Superior temporal gyrus (tissue), 1 donor: Measurements from ENCODE around the gene TSHZ1.

ENCODE experiments used
- DNase-seq: peaks from one replicate; pipeline ENCODE4 v3.0.0-alpha.2; 2016; ENCODE audit errors: extremely low spot score

Gene TSHZ1

DNA sequence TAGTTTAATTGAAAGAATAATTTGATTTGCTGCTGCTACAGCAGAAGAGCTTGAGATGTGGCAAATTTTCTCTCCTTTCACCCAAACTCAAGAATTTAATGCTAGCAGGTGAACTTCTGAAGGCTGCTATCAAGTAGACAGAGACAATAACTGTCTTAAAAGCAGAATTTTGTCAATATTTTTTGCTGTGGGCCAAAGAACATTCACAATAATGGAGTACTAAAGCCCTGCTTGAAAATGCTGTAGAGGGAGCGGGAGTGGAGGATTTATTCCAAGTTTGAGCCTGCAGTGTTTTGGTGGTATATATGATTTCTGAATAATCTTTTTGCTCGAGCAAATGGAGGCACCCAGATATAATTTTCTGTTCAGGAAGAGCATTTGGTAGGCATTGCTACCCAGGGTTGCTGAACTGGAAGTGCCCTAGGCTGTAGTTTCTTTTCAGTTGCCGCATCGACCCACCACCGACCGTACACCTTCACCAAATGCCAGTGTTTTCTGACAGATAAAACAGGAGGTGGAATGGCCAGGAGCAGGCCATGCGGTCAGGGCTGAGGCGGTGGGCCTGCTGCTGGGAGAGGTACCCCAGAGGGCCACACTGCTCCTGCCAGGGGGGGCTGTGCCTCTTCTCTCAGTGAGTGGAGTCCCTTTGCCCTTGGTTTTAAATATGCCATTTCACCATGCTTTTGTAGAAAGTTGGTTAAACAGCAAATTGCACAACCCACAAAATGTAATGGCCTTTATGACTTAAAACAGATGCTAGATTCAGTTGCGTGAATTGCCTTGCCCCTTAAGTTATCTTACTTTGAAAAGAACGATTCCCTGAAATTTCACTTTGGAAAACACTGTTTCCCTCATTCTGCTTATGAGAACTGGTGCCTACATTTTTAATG, 36.4 kb downstream of the TSHZ1 start:
- peak; percentile 63 for DNase-seq

DNA sequence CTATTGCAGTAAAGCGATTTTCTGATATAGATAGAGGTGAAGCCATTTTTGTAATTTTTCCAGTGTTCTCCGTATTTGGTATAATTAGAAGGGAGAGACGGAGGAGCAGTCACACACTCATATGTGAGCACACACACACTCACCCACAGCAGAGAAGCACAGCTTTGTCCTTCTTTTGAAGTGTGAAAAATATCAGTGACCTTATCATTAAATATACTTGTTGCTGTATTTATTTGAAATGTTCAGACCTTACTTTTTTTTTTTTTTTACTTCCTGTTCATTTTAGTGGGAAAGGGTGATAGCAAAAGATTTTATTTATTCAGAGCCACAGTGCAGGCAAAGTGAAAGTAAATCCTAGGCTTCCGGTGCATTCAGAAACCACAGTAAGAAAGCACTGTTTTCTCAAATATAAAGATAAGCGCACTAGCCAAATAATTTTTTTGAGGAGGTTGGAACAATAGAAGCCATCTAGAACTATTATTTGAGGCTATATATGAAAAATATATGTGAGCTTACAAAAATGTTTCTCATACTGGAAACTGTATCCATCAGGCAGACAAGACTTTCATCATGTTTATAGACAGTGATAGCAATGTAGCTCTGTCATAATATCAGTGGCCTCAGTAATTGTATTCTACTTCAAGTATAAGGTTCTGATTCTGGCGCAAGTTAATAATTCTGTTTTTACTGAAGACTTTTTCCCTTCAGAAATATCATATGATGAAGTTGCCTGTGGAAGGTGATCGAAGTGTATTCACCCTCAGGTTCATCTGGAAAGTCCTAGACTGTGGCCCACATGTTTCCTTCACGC, 37.2 kb downstream of the TSHZ1 start:
- peak; percentile 73 for DNase-seq

DNA sequence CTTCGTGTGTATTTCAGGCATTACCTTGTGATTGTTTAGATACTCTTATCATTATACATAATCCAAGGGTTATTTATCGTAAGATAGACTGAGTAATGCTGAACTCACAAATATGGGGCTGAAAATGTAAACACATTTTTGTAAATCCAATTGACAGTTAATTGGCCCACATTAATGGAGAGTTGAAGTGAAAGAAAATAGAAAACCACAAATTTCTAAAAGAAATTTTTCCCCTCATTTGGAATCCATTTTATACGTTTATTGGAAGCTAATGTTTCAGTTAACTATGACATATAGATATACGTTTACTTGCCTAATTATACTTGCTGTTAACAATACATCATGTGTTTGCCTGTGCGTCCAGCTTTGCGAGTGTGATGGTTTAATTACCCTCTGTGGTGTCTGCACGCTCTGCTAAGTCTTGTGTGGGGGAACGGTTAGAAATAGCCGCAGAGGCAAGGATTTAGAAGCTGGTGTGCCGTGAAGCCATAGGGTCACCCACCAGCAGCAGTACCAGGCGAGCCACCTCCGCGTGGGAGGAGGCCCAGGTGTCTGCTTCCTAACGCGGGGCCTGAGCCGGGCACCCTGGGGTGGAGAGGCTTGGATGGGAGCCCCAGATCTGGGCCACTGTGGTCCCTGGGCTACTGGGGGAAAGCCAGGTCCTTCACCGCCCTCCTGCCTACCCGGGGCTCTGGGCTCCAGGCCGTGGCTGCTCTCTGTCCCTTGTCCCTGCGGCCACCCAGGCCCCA, 38.0 kb downstream of the TSHZ1 start:
- DNase-seq = no peak

- DNase-seq = no peak
Observed at GRCh38 chr18:75249175-75249518, 38.5 kb downstream of the TSHZ1 start.

DNA sequence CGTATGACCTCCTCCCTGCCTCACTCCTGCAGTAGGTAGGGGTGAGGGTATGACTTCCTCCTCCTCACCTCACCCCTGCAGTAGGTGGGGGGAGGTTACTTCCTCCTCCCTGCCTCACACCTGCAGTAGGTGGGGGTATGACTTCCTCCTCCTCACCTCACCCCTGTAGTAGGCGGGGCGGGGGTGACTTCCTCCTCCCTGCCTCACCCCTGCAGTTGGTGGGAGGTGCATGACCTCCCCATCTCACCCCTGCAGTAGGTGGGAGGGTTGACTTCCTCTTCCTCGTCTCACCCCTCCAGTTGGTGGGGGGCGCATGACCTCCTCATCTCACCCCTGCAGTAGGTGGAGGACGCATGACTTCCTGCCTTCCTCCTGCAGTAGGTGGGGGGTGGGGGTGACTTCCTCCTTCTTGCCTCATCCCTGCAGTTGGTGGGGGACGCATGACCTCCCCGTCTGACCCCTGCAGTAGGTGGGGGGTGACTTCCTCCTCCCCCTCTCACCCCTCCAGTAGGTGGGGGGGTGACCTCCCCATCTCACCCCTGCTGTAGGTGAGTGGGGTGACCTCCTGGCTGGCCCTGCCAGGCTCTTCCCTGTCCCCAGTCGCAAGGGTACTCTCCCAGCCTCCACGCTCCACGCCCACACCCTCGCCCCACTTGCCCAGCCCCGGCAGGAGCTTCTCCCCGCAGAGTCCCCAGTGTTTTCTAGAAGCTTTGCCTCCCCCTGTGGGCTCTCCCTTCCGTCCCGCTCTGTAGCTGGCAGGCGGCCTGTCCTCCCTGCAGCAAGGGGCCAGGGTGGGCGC, 39.3 kb downstream of the TSHZ1 start:
- DNase-seq = no peak

GRCh38 chr18:75250471-75250821, 39.8 kb downstream of the TSHZ1 start:
- no peak for DNase-seq

- no peak for DNase-seq
Observed at GRCh38 chr18:75251466-75251865, 40.9 kb downstream of the TSHZ1 start.

DNA sequence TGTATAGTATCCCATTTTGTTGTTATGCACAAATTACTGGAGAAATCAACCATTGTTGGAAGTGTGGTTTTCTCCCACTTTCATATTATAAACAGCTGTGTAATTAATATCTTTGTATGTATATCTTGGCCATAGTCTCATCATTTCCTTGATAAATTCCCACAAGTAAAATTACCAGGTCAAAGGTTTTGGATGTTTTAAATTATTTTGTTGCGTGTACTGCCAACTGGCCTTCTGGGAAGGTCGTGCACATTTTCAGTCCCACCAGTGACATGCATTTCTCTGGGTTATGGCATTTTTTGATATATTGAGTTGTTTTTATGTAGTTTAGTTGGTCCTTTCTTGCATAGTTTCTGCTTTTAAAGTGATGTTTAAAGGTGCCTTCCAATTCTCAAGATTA, 41.5 kb downstream of the TSHZ1 start:
- DNase-seq = no peak

GRCh38 chr18:75253043-75253442, 42.4 kb downstream of the TSHZ1 start:
- no peak for DNase-seq

DNA sequence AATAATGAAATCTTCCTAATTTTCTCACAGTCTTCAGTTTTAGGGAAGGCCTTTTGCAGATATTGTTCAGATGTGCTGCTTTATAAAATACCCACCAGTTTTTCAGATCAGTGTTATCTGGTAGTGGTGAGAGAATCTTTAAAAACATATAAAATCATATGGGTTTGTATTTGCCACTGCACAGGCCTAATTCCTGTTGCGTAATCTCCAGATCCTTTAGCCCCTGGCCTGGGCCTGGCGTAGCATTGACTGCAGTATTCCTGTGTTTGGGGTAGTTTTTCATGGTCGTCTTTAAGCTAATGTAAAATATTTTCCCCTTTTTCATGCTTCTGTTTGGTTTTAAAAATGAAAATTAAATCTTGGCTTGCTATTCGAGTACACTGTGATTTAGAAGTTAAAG, 43.2 kb downstream of the TSHZ1 start:
- no peak for DNase-seq

GRCh38 chr18:75255094-75255493, 44.5 kb downstream of the TSHZ1 start:
- no peak for DNase-seq

- DNase-seq = no peak
Observed at GRCh38 chr18:75256376-75256775, 45.8 kb downstream of the TSHZ1 start.

GRCh38 chr18:75257605-75258004, 47.0 kb downstream of the TSHZ1 start:
- no peak for DNase-seq

GRCh38 chr18:75261430-75262223, 51.0 kb downstream of the TSHZ1 start:
- no peak for DNase-seq

DNA sequence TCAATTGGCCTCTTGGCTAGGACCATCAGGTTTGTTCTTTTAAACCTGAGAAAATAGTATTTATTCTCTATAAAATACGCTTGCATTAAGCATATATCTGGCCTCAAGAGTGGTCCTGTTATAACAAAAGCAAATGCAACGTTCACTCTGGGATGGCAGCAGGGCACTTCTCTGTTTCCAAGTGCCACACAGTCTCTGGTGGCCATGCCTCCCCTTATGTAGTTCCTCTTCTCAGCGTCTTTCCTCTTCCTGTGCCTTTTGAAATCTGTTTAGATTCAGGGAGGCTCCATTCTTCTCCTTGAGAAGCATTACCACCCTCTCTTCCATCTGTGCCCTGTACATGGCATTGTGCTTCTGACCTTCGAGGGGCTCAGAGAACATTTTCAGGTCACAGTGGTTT, 51.9 kb downstream of the TSHZ1 start:
- no peak for DNase-seq

DNA sequence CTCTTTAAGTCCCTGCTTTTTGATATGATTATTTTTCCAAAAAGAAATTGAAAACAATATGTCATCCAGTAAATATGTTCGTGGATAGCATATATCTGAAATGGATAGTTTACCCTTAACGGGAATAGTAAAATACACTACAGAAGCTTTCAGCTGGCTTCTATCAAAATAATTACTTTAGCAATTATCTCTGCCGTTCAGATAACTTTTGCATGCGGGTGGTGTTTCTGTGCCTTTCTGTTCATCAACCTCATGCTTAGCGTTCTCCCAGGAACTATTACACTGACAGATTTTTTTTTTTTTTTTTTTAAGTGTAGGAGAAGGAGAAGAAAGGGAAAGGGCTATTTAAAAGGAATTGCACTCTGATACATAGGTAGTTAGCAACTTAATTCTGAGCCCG, 53.6 kb downstream of the TSHZ1 start:
- DNase-seq = no peak

DNA sequence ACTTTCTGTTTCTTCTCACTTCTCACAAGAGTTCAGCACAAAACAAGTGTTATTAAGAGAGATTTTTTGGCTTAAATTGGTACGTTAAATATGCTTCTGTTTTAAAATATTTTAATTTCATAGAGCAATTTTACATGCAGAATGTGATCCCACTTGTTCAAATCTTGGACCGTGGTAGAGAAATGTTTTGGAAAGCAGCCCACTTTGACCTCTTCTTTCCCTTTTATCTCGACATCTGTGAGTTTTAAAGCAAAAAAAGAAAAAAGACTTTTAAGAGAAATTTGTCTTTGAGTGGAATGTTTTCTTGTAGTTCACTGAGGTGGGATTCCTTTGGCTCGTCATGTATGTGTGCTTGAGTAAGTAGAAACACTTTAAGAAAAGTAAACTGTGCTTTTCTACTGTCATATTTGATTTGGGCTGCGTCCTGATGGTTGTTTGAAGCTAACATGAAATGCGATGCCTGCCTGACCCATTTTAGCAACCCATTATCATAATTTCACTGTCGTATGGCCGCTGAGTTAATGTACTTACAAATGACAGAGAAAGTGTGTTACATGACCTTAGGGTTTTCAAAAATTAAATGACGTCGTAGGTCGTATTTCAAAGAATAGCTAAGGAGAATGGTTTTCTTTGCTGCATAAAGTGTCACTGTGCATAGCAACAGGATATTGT, 54.5 kb downstream of the TSHZ1 start:
- DNase-seq = no peak

DNA sequence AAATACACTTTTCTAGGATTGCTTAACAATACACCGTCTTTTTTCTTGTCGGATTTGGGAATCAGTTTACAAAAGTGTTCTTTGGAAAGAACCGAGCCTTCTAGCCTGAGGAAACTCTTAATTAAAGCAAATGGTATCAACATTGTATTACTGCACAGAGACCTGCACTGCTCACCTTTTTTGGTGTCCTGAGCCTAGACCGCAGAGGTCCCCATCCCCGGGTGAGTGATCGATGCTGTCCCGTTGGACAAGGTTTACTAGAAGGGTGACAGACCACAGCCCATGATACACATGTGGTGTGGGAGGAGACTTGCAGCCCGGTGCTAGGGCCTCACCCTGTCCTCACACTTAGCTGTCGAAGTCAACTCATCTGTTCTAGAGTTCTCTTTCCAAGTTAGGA, 55.3 kb downstream of the TSHZ1 start:
- no peak for DNase-seq

- DNase-seq = no peak
Observed at GRCh38 chr18:75267643-75268363, 57.2 kb downstream of the TSHZ1 start.

DNA sequence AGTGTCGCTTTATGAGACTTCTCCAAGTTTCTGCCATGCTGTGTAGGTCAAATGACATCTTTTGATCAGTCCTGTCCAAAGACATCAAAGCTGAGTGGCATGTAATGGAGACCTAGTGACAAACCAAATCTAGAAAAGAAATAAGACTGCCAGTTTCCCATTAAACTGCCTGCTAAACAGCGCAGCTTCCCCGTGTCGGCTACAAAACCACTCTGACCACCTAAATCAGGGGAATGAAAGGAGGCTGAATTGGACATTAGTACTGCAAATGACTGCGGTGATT, 57.7 kb downstream of the TSHZ1 start:
- DNase-seq = no peak
